HEK293 (cell line): Measurements from ENCODE around the gene POLH.

Experiments used
- AEBP2 ChIP-seq: fragments of 450-650 bp; formaldehyde crosslinking; IDR thresholded peaks from 2 replicates; pipeline ENCODE4 v1.5.1; 2016; ENCODE audit warnings: missing biosample characterization, missing genetic modification characterization, borderline replicate concordance
- EGR2 ChIP-seq: fragments of 450-650 bp; formaldehyde crosslinking; IDR thresholded peaks from 2 replicates; pipeline ENCODE4 v1.5.1; 2016; ENCODE audit warnings: low read depth, missing biosample characterization, missing genetic modification characterization
- FEZF1 ChIP-seq: fragments of 450-650 bp; formaldehyde crosslinking; IDR thresholded peaks from 2 replicates; pipeline ENCODE4 v1.5.1; 2016; ENCODE audit warnings: missing biosample characterization, missing genetic modification characterization
- GLI2 ChIP-seq: fragments of 450-650 bp; formaldehyde crosslinking; IDR thresholded peaks from 2 replicates; pipeline ENCODE4; 2017; ENCODE audit warnings: missing biosample characterization, missing genetic modification characterization, low read depth, borderline replicate concordance
- KLF16 ChIP-seq: fragments of 450-650 bp; formaldehyde crosslinking; IDR thresholded peaks from 2 replicates; pipeline ENCODE4 v1.5.1; 2017; ENCODE audit warnings: missing biosample characterization, missing genetic modification characterization
- SCRT2 ChIP-seq: fragments of 450-650 bp; formaldehyde crosslinking; IDR thresholded peaks from 2 replicates; pipeline ENCODE4 v1.5.1; 2016; ENCODE audit warnings: missing biosample characterization, missing genetic modification characterization
- SP7 ChIP-seq: fragments of 450-650 bp; formaldehyde crosslinking; IDR thresholded peaks from 2 replicates; pipeline ENCODE4 v1.5.1; 2016; ENCODE audit warnings: missing biosample characterization, missing genetic modification characterization
- TRIM28 ChIP-seq: IDR thresholded peaks from 2 replicates; pipeline ENCODE4 v1.6.1; 2011; ENCODE audit warnings: low read length, control low read depth, borderline replicate concordance
- ZBTB17 ChIP-seq: fragments of 450-650 bp; formaldehyde crosslinking; IDR thresholded peaks from 2 replicates; pipeline ENCODE4 v1.5.1; 2016; ENCODE audit warnings: missing biosample characterization, missing genetic modification characterization
- ZBTB8A ChIP-seq: fragments of 450-650 bp; formaldehyde crosslinking; IDR thresholded peaks from 2 replicates; pipeline ENCODE4 v1.5.1; 2016; ENCODE audit warnings: missing biosample characterization, missing genetic modification characterization
- ZNF121 ChIP-seq: fragments of 450-650 bp; formaldehyde crosslinking; IDR thresholded peaks from 2 replicates; pipeline ENCODE4 v1.5.1; 2016; ENCODE audit warnings: missing biosample characterization, missing genetic modification characterization
- ZNF146 ChIP-seq: fragments of 450-650 bp; formaldehyde crosslinking; IDR thresholded peaks from 2 replicates; pipeline ENCODE4 v1.5.1; 2016; ENCODE audit warnings: missing biosample characterization, missing genetic modification characterization
- ZNF280C ChIP-seq: fragments of 450-650 bp; formaldehyde crosslinking; IDR thresholded peaks from 2 replicates; pipeline ENCODE4 v1.5.1; 2016; ENCODE audit warnings: missing biosample characterization, missing genetic modification characterization
- ZNF341 ChIP-seq: fragments of 450-650 bp; formaldehyde crosslinking; IDR thresholded peaks from 2 replicates; pipeline ENCODE4; 2016; ENCODE audit warnings: low read depth, missing biosample characterization, missing genetic modification characterization
- ZNF354C ChIP-seq: fragments of 450-650 bp; formaldehyde crosslinking; IDR thresholded peaks from 2 replicates; pipeline ENCODE4 v1.5.1; 2016; ENCODE audit warnings: missing biosample characterization, missing genetic modification characterization, low read depth, borderline replicate concordance
- ZNF488 ChIP-seq: fragments of 450-650 bp; formaldehyde crosslinking; IDR thresholded peaks from 2 replicates; pipeline ENCODE4 v1.5.1; 2016; ENCODE audit warnings: missing biosample characterization, missing genetic modification characterization
- ZNF514 ChIP-seq: fragments of 450-650 bp; formaldehyde crosslinking; IDR thresholded peaks from 2 replicates; pipeline ENCODE4 v1.5.1; 2016; ENCODE audit warnings: missing biosample characterization, missing genetic modification characterization
- ZNF580 ChIP-seq: fragments of 450-650 bp; formaldehyde crosslinking; IDR thresholded peaks from 2 replicates; pipeline ENCODE4 v1.5.1; 2016; ENCODE audit warnings: missing biosample characterization, missing genetic modification characterization
- ZNF626 ChIP-seq: fragments of 450-650 bp; sonication (Bioruptor Pico); formaldehyde crosslinking; IDR thresholded peaks from 2 replicates; pipeline ENCODE4 v1.5.1; 2018; ENCODE audit warnings: missing biosample characterization, missing genetic modification characterization, inconsistent platforms
- ZNF747 ChIP-seq: fragments of 450-650 bp; formaldehyde crosslinking; IDR thresholded peaks from 2 replicates; pipeline ENCODE4 v1.5.1; 2016; ENCODE audit warnings: missing biosample characterization, missing genetic modification characterization
- TF ChIP-seq, protein P1 (sequence below): sonication (generic); formaldehyde crosslinking; IDR thresholded peaks from 2 replicates; pipeline ENCODE4 v1.8.1; 2022; ENCODE audit warnings: mild to moderate bottlenecking, moderate library complexity, missing genetic modification reagents
- TF ChIP-seq, protein P2 (sequence below): fragments of 450-650 bp; formaldehyde crosslinking; IDR thresholded peaks from 2 replicates; pipeline ENCODE4 v1.5.1; 2016; ENCODE audit warnings: missing biosample characterization, missing genetic modification characterization, borderline replicate concordance
- TF ChIP-seq, protein P3 (sequence below): fragments of 450-650 bp; formaldehyde crosslinking; IDR thresholded peaks from 2 replicates; pipeline ENCODE4 v1.5.1; 2016; ENCODE audit warnings: missing biosample characterization, missing genetic modification characterization, borderline replicate concordance

Gene POLH

DNA sequence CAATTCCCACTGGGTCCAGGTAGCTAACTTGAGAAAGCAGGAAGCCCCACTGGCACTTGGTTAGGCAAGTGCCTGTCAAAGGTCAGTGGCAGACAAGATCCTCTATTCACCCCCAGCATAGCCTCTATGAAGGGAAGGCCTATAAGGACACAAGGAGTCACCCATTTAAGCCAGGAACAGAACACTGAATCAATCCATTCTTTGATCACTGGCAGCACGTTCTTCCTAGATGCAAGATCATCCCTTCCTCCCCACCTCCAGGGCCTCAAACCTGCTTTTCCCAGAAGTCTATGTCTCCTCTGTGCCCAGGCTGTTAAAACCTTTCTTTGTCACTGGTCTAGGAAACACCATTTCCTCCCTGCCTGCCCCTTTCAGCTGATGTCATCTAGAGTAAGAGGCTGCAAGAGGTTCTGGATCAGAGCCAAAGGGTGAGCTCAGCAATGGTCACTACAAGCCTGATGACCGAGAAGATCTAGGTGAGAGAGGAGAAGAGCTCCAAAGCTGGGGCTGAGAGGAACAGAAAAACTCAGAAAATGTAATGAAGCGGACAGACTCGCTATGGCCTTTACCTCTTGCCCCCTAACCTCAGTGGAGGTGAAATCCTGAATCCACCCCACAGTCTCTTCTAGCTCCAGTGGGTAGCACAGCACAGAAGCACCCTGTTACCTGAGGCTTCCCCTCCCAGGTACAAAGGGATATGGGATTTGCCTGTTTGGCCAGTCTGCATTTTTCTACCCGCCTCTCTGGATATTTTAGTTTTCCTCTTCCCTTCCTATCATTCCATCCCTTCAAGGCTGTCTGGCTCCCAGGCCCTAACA is 51.2 kb downstream of the POLH start (continued):
- TF ChIP-seq ZNF146 (tag by site-specific recombination): no peak
- TF ChIP-seq, protein P1, sequence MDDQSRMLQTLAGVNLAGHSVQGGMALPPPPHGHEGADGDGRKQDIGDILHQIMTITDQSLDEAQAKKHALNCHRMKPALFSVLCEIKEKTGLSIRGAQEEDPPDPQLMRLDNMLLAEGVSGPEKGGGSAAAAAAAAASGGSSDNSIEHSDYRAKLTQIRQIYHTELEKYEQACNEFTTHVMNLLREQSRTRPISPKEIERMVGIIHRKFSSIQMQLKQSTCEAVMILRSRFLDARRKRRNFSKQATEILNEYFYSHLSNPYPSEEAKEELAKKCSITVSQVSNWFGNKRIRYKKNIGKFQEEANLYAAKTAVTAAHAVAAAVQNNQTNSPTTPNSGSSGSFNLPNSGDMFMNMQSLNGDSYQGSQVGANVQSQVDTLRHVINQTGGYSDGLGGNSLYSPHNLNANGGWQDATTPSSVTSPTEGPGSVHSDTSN (CRISPR knock-in tag): no peak
- no peak for TF ChIP-seq ZNF354C
- no peak for TF ChIP-seq AEBP2 (tag by site-specific recombination)
- 0 out of 2 replicates have a peak, but pooled peaks have one; percentile 16 for TF ChIP-seq ZBTB8A (tag by site-specific recombination)
- no peak for TF ChIP-seq ZNF121 (tag by site-specific recombination)
- peak; percentile 76; the same call in 1 of the 2 replicates for TF ChIP-seq TRIM28
- no peak for TF ChIP-seq ZNF514 (tag by site-specific recombination)
- no peak for TF ChIP-seq ZNF580 (tag by site-specific recombination)
- TF ChIP-seq KLF16 (tag by site-specific recombination): peak; percentile 66
- no peak for TF ChIP-seq ZNF488 (tag by site-specific recombination)
- TF ChIP-seq FEZF1 (tag by site-specific recombination): peak; percentile 80
- TF ChIP-seq ZBTB17: peak; percentile 99
- TF ChIP-seq ZNF280C (tag by site-specific recombination): no peak
- TF ChIP-seq GLI2 (tag by site-specific recombination): no peak
- TF ChIP-seq ZNF341 (tag by site-specific recombination): peak; percentile 64
- no peak for TF ChIP-seq EGR2 (tag by site-specific recombination)
- TF ChIP-seq ZNF626 (tag by site-specific recombination): no peak
- peak; percentile 85 for TF ChIP-seq SP7 (tag by site-specific recombination)
- TF ChIP-seq SCRT2 (tag by site-specific recombination): no peak
- TF ChIP-seq ZNF747 (tag by site-specific recombination): no peak
- TF ChIP-seq, protein P2, sequence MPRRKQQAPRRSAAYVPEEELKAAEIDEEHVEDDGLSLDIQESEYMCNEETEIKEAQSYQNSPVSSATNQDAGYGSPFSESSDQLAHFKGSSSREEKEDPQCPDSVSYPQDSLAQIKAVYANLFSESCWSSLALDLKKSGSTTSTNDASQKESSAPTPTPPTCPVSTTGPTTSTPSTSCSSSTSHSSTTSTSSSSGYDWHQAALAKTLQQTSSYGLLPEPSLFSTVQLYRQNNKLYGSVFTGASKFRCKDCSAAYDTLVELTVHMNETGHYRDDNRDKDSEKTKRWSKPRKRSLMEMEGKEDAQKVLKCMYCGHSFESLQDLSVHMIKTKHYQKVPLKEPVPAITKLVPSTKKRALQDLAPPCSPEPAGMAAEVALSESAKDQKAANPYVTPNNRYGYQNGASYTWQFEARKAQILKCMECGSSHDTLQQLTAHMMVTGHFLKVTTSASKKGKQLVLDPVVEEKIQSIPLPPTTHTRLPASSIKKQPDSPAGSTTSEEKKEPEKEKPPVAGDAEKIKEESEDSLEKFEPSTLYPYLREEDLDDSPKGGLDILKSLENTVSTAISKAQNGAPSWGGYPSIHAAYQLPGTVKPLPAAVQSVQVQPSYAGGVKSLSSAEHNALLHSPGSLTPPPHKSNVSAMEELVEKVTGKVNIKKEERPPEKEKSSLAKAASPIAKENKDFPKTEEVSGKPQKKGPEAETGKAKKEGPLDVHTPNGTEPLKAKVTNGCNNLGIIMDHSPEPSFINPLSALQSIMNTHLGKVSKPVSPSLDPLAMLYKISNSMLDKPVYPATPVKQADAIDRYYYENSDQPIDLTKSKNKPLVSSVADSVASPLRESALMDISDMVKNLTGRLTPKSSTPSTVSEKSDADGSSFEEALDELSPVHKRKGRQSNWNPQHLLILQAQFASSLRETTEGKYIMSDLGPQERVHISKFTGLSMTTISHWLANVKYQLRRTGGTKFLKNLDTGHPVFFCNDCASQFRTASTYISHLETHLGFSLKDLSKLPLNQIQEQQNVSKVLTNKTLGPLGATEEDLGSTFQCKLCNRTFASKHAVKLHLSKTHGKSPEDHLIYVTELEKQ (tag by site-specific recombination): no peak
- TF ChIP-seq, protein P3, sequence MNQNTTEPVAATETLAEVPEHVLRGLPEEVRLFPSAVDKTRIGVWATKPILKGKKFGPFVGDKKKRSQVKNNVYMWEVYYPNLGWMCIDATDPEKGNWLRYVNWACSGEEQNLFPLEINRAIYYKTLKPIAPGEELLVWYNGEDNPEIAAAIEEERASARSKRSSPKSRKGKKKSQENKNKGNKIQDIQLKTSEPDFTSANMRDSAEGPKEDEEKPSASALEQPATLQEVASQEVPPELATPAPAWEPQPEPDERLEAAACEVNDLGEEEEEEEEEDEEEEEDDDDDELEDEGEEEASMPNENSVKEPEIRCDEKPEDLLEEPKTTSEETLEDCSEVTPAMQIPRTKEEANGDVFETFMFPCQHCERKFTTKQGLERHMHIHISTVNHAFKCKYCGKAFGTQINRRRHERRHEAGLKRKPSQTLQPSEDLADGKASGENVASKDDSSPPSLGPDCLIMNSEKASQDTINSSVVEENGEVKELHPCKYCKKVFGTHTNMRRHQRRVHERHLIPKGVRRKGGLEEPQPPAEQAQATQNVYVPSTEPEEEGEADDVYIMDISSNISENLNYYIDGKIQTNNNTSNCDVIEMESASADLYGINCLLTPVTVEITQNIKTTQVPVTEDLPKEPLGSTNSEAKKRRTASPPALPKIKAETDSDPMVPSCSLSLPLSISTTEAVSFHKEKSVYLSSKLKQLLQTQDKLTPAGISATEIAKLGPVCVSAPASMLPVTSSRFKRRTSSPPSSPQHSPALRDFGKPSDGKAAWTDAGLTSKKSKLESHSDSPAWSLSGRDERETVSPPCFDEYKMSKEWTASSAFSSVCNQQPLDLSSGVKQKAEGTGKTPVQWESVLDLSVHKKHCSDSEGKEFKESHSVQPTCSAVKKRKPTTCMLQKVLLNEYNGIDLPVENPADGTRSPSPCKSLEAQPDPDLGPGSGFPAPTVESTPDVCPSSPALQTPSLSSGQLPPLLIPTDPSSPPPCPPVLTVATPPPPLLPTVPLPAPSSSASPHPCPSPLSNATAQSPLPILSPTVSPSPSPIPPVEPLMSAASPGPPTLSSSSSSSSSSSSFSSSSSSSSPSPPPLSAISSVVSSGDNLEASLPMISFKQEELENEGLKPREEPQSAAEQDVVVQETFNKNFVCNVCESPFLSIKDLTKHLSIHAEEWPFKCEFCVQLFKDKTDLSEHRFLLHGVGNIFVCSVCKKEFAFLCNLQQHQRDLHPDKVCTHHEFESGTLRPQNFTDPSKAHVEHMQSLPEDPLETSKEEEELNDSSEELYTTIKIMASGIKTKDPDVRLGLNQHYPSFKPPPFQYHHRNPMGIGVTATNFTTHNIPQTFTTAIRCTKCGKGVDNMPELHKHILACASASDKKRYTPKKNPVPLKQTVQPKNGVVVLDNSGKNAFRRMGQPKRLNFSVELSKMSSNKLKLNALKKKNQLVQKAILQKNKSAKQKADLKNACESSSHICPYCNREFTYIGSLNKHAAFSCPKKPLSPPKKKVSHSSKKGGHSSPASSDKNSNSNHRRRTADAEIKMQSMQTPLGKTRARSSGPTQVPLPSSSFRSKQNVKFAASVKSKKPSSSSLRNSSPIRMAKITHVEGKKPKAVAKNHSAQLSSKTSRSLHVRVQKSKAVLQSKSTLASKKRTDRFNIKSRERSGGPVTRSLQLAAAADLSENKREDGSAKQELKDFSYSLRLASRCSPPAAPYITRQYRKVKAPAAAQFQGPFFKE (tag by site-specific recombination): no peak
